Choroid plexus epithelial cell (primary cell): ENCODE data around the gene SPATA2L.

Experiments used
- DNase-seq: peaks from one replicate; pipeline ENCODE4 v3.0.0-alpha.2; 2010; ENCODE audit warnings: low read depth
- H3K4me3 ChIP-seq: 2 replicates; pipeline ENCODE4 v1.5.1; 2011; ENCODE audit warnings: low read depth, mild to moderate bottlenecking, control low read depth, low read length, moderate library complexity
- CTCF ChIP-seq: conservative IDR thresholded peaks from 2 replicates; pipeline ENCODE4 v1.5.1; 2011; ENCODE audit warnings: low read depth, mild to moderate bottlenecking, control low read depth, inconsistent platforms, low read length, moderate library complexity

SPATA2L gene

GRCh38 chr16:89701425-89702406 is at the start of gene SPATA2L:
Gene SPATA2L (minus strand): TSS chr16:89701705. CDS start chr16:89701232, 473 bp downstream.
- H3K4me3 ChIP-seq, result peak within 1 kb of the TSS; percentile 82
- peak; percentile 93 for DNase-seq
- peak; percentile 26 for TF ChIP-seq CTCF

- no peak for TF ChIP-seq CTCF
- no peak overlapping the region for H3K4me3 ChIP-seq
- no peak for DNase-seq
Observed at GRCh38 chr16:89749637-89750036, 48.1 kb upstream of the SPATA2L start.

- no peak for DNase-seq
- H3K4me3 ChIP-seq, result no peak overlapping the region
- TF ChIP-seq CTCF, result no peak
Observed at GRCh38 chr16:89748921-89749320, 47.4 kb upstream of the SPATA2L start.

GRCh38 chr16:89748076-89748475 is 46.6 kb upstream of the SPATA2L start:
- DNase-seq, result no peak
- H3K4me3 ChIP-seq, result no peak overlapping the region
- TF ChIP-seq CTCF, result no peak

- DNase-seq, result no peak
- TF ChIP-seq CTCF, result no peak
- H3K4me3 ChIP-seq, result no peak overlapping the region
Observed at GRCh38 chr16:89746043-89746442, 44.5 kb upstream of the SPATA2L start.

GRCh38 chr16:89744813-89745212 is 43.3 kb upstream of the SPATA2L start:
- DNase-seq, result no peak
- no peak for TF ChIP-seq CTCF
- H3K4me3 ChIP-seq, result no peak overlapping the region

GRCh38 chr16:89742948-89743347 is 41.4 kb upstream of the SPATA2L start:
- H3K4me3 ChIP-seq, result no peak overlapping the region
- no peak for DNase-seq
- no peak for TF ChIP-seq CTCF
